Measurements from ENCODE around the gene BTAF1.

BTAF1 gene

GRCh38 chr10:92079003-92079402 lies 155.4 kb downstream of the BTAF1 start:
- no peak for TF ChIP-seq CTCF (IDR thresholded peaks at IDR 0.05; ENCODE audit: low read depth, low read length)
- DNase-seq (ENCODE audit: low read depth in 2 of 2) = no peak
- no peak overlapping the region for H3K4me3 ChIP-seq (replicated peaks in 1 of 2; ENCODE audit: low read depth in 2 of 2, low read length in 2 of 2)
